Measurements from ENCODE around the gene ADCY2.

ADCY2 gene

GRCh38 chr5:7388553-7388952 is 7.4 kb upstream of the ADCY2 start:
- Mint-ChIP-seq H3K4me1 (no peaks in the 10 kb centered on the region), H3K4me3 (no peak overlapping the region), H3K27me3 (peaks cover 5 to 8% of the 10 kb centered on the region in 2 donors), H3K27ac (no peak overlapping the region), H3K36me3 (no peaks in the 10 kb centered on the region), H3K9me3 (peaks cover 0 to 2% of the 10 kb centered on the region in 2 donors)
- DNase-seq (no peak), ATAC-seq (replicated peaks) (no peak)

- H3K27ac Mint-ChIP-seq: no peak overlapping the region
- H3K36me3 Mint-ChIP-seq: no peaks in the 10 kb centered on the region
- DNase-seq: no peak
- no peaks in the 10 kb centered on the region for H3K4me1 Mint-ChIP-seq
- no peaks in the 10 kb centered on the region for H3K9me3 Mint-ChIP-seq
- H3K4me3 Mint-ChIP-seq: no peak overlapping the region
- peaks cover 22 to 27% of the 10 kb centered on the region in 2 donors for H3K27me3 Mint-ChIP-seq
- no peak for ATAC-seq (replicated peaks)
Measured at GRCh38 chr5:7391215-7391614, 4.7 kb upstream of the ADCY2 start.

GRCh38 chr5:7391814-7392692 is 3.9 kb upstream of the ADCY2 start:
- Mint-ChIP-seq H3K27ac (no peak overlapping the region), H3K4me3 (no peak overlapping the region), H3K27me3 (peaks cover 27 to 33% of the 10 kb centered on the region in 2 donors), H3K9me3 (no peaks in the 10 kb centered on the region), H3K36me3 (no peaks in the 10 kb centered on the region), H3K4me1 (no peaks in the 10 kb centered on the region)
- ATAC-seq (replicated peaks): no peak
- DNase-seq: no peak

- no peaks in the 10 kb centered on the region for H3K4me1 Mint-ChIP-seq
- no peaks in the 10 kb centered on the region for H3K36me3 Mint-ChIP-seq
- no peak overlapping the region for H3K4me3 Mint-ChIP-seq
- no peak for ATAC-seq (replicated peaks)
- peaks cover 29 to 36% of the 10 kb centered on the region in 2 donors for H3K27me3 Mint-ChIP-seq
- H3K9me3 Mint-ChIP-seq: no peaks in the 10 kb centered on the region
- no peak overlapping the region for H3K27ac Mint-ChIP-seq
- DNase-seq: no peak
Measured at GRCh38 chr5:7392693-7393024, 3.3 kb upstream of the ADCY2 start.

GRCh38 chr5:7393921-7394799 is 1.8 kb upstream of the ADCY2 start:
- H3K9me3 Mint-ChIP-seq: no peaks in the 10 kb centered on the region
- no peak for DNase-seq
- H3K27ac Mint-ChIP-seq: no peak overlapping the region
- H3K27me3 Mint-ChIP-seq: peaks cover 38 to 51% of the 10 kb centered on the region in 2 donors
- no peaks in the 10 kb centered on the region for H3K4me1 Mint-ChIP-seq
- no peaks in the 10 kb centered on the region for H3K36me3 Mint-ChIP-seq
- H3K4me3 Mint-ChIP-seq: no peak overlapping the region
- ATAC-seq (replicated peaks): no peak

GRCh38 chr5:7394889-7395431 is 978 bp upstream of the ADCY2 start:
- H3K36me3 Mint-ChIP-seq: no peaks in the 10 kb centered on the region
- DNase-seq (no peak), ATAC-seq (replicated peaks) (no peak)
- H3K27ac Mint-ChIP-seq: no peak overlapping the region
- H3K9me3 Mint-ChIP-seq: no peaks in the 10 kb centered on the region
- H3K27me3 Mint-ChIP-seq: peaks cover 38 to 55% of the 10 kb centered on the region in 2 donors
- no peaks in the 10 kb centered on the region for H3K4me1 Mint-ChIP-seq
- no peak overlapping the region for H3K4me3 Mint-ChIP-seq

GRCh38 chr5:7395432-7395946 is 449 bp upstream of the ADCY2 start:
- Mint-ChIP-seq H3K4me3 (no peak overlapping the region), H3K36me3 (no peaks in the 10 kb centered on the region), H3K27me3 (peaks cover 38 to 57% of the 10 kb centered on the region in 2 donors), H3K4me1 (no peaks in the 10 kb centered on the region), H3K27ac (no peak overlapping the region), H3K9me3 (no peaks in the 10 kb centered on the region)
- no peak for ATAC-seq (replicated peaks)
- no peak for DNase-seq

GRCh38 chr5:7396713-7397454 is 946 bp downstream of the ADCY2 start:
- H3K27ac Mint-ChIP-seq: no peak overlapping the region
- no peaks in the 10 kb centered on the region for H3K36me3 Mint-ChIP-seq
- H3K9me3 Mint-ChIP-seq: peaks cover 0 to 1% of the 10 kb centered on the region in 2 donors
- H3K4me3 Mint-ChIP-seq: no peak overlapping the region
- ATAC-seq (replicated peaks) (no peak), DNase-seq (no peak)
- peaks cover 38 to 57% of the 10 kb centered on the region in 2 donors for H3K27me3 Mint-ChIP-seq
- no peaks in the 10 kb centered on the region for H3K4me1 Mint-ChIP-seq

GRCh38 chr5:7397937-7398336 is 2.0 kb downstream of the ADCY2 start:
- no peak for DNase-seq
- Mint-ChIP-seq H3K27ac (no peak overlapping the region), H3K4me3 (no peak overlapping the region), H3K36me3 (no peaks in the 10 kb centered on the region), H3K4me1 (no peaks in the 10 kb centered on the region), H3K27me3 (peaks cover 38 to 55% of the 10 kb centered on the region in 2 donors), H3K9me3 (peaks cover 0 to 3% of the 10 kb centered on the region in 2 donors)
- ATAC-seq (replicated peaks): no peak

- no peak for ATAC-seq (replicated peaks)
- Mint-ChIP-seq H3K4me1 (no peaks in the 10 kb centered on the region), H3K36me3 (no peaks in the 10 kb centered on the region), H3K4me3 (no peak overlapping the region), H3K27me3 (peaks cover 31 to 47% of the 10 kb centered on the region in 2 donors), H3K9me3 (peaks cover 0 to 3% of the 10 kb centered on the region in 2 donors), H3K27ac (no peak overlapping the region)
- no peak for DNase-seq
Measured at GRCh38 chr5:7398596-7399280, 2.8 kb downstream of the ADCY2 start.

- Mint-ChIP-seq H3K27ac (no peak overlapping the region), H3K4me3 (no peak overlapping the region), H3K4me1 (no peaks in the 10 kb centered on the region), H3K27me3 (no peaks in the 10 kb centered on the region), H3K9me3 (peaks cover 10 to 15% of the 10 kb centered on the region in 2 donors), H3K36me3 (no peaks in the 10 kb centered on the region)
- no peak for DNase-seq
- ATAC-seq (replicated peaks): no peak
Measured at GRCh38 chr5:7405277-7405676, 9.3 kb downstream of the ADCY2 start.

- H3K4me3 Mint-ChIP-seq: no peak overlapping the region
- no peaks in the 10 kb centered on the region for H3K27me3 Mint-ChIP-seq
- H3K36me3 Mint-ChIP-seq: no peaks in the 10 kb centered on the region
- H3K4me1 Mint-ChIP-seq: no peaks in the 10 kb centered on the region
- peaks cover 7 to 15% of the 10 kb centered on the region in 2 donors for H3K9me3 Mint-ChIP-seq
- no peak for DNase-seq
- H3K27ac Mint-ChIP-seq: no peak overlapping the region
- ATAC-seq (replicated peaks): no peak
Measured at GRCh38 chr5:7410936-7411511, 15.1 kb downstream of the ADCY2 start.

- no peak for DNase-seq
- no peak for ATAC-seq (replicated peaks)
- H3K9me3 Mint-ChIP-seq: peaks cover 3 to 5% of the 10 kb centered on the region in 2 donors
- no peaks in the 10 kb centered on the region for H3K36me3 Mint-ChIP-seq
- H3K4me1 Mint-ChIP-seq: no peaks in the 10 kb centered on the region
- no peak overlapping the region for H3K4me3 Mint-ChIP-seq
- no peaks in the 10 kb centered on the region for H3K27me3 Mint-ChIP-seq
- no peak overlapping the region for H3K27ac Mint-ChIP-seq
Measured at GRCh38 chr5:7412409-7412808, 16.5 kb downstream of the ADCY2 start.
